DMS79 (cell line): ENCODE results near the gene AGAP1.

Source experiments
- DNase-seq: peaks from one replicate; lab custom pipeline; 2025; lab: John Stamatoyannopoulos, UW

Gene AGAP1

GRCh38 chr2:235533198-235533597 is 39.4 kb downstream of the AGAP1 start:
- DNase-seq = no peak

- DNase-seq = no peak
These were observed 40.0 kb downstream of the AGAP1 start for GRCh38 chr2:235533616-235534385.

GRCh38 chr2:235534678-235535422 is 41.0 kb downstream of the AGAP1 start:
- DNase-seq = peak; percentile 29

GRCh38 chr2:235535423-235536130 is 41.7 kb downstream of the AGAP1 start:
- DNase-seq = no peak

GRCh38 chr2:235536711-235537110 is 42.9 kb downstream of the AGAP1 start:
- DNase-seq = no peak

- DNase-seq = no peak
These were observed 43.3 kb downstream of the AGAP1 start for GRCh38 chr2:235537186-235537585.

GRCh38 chr2:235537587-235537986 is 43.7 kb downstream of the AGAP1 start:
- no peak for DNase-seq

- no peak for DNase-seq
These were observed 44.3 kb downstream of the AGAP1 start for GRCh38 chr2:235538144-235538639.

- DNase-seq = no peak
These were observed 45.1 kb downstream of the AGAP1 start for GRCh38 chr2:235538981-235539380.

- no peak for DNase-seq
These were observed 45.9 kb downstream of the AGAP1 start for GRCh38 chr2:235539773-235540172.

- no peak for DNase-seq
These were observed 47.2 kb downstream of the AGAP1 start for GRCh38 chr2:235541016-235541415.

- DNase-seq = no peak
These were observed 48.2 kb downstream of the AGAP1 start for GRCh38 chr2:235541838-235542549.

GRCh38 chr2:235542733-235543127 is 48.9 kb downstream of the AGAP1 start:
- no peak for DNase-seq

GRCh38 chr2:235543128-235543750 is 49.4 kb downstream of the AGAP1 start:
- DNase-seq = no peak

- no peak for DNase-seq
These were observed 50.2 kb downstream of the AGAP1 start for GRCh38 chr2:235543851-235544688.

GRCh38 chr2:235544689-235544969 is 50.8 kb downstream of the AGAP1 start:
- no peak for DNase-seq

- no peak for DNase-seq
These were observed 51.7 kb downstream of the AGAP1 start for GRCh38 chr2:235545339-235546150.

GRCh38 chr2:235546151-235546435 is 52.2 kb downstream of the AGAP1 start:
- no peak for DNase-seq

- DNase-seq = no peak
These were observed 52.6 kb downstream of the AGAP1 start for GRCh38 chr2:235546436-235546835.

GRCh38 chr2:235549735-235550377 is 56.0 kb downstream of the AGAP1 start:
- no peak for DNase-seq
